IPS-18a (cell line): ENCODE results near the gene ZNF263.

Source experiments
- H3K27ac ChIP-seq: one replicate; pipeline ENCODE4 v1.5.1; 2013; ENCODE audit warnings: low read length
- H3K27me3 ChIP-seq: one replicate; pipeline ENCODE4 v1.6.1; 2013; ENCODE audit warnings: mild to moderate bottlenecking, low read length; ENCODE audit not compliant: control insufficient read depth, insufficient read depth
- H3K36me3 ChIP-seq: one replicate; pipeline ENCODE4 v1.6.1; 2013; ENCODE audit warnings: low read depth, low read length; ENCODE audit not compliant: control insufficient read depth
- H3K4me1 ChIP-seq: one replicate; pipeline ENCODE4 v1.6.1; 2013; ENCODE audit warnings: low read depth, low read length; ENCODE audit not compliant: control insufficient read depth
- H3K4me3 ChIP-seq: one replicate; pipeline ENCODE4 v1.5.1; 2013; ENCODE audit warnings: low read length
- H3K9ac ChIP-seq: one replicate; pipeline ENCODE4 v1.6.1; 2013; ENCODE audit warnings: mild to moderate bottlenecking, low read length, moderate library complexity
- H3K9me3 ChIP-seq: one replicate; pipeline ENCODE4 v1.6.1; 2013; ENCODE audit warnings: low read depth, low read length; ENCODE audit not compliant: control insufficient read depth

The ZNF263 gene

DNA sequence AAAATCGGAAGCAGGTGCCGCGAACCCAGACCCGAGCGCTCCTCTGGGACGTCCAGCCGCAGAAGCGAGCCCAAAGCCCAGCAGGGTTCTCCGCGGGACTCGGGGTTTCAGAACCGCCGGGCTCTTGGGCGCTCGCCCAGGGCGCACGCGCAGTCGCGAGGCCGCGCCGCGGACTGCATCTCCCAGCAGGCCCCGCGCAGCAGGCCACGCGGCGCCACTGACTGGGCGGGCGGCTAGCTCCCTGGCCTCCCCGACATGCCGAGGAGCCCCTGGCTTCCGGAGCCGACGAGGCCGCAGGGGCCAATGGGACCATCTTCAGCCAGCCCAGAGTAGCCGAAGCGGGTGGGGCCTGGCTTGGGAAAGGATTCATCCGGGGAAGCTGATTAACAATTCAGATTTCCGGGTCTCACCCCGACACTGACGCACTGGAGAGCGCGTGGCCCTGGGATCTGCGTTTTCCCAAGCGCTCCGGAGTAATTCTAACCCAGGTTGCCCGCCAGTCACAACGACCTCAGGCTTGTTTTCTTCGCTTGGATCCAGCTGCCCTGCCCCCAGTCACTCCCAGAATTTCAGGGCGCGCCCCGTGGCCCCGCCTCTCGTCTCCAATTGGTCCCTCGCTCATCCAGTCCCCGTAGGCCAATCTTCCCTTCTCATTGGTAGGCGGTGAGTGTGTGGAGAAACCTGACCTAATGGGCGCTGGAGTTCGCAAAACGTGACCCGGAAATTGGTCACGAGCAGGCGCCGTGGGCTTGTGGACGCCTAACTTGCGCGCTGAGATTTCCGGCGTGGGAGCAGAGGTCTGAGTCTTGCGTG lies at the start of gene ZNF263:
TSS of gene ZNF263 (plus strand) at position 762 of the 813 bp plus-strand sequence. CDS start 328 bp downstream, outside the sequence.
- Histone ChIP-seq H3K36me3 (peaks cover 17% of the 10 kb centered on the region), H3K9me3 (peaks cover 5% of the 10 kb centered on the region), H3K4me1 (peaks cover 3% of the 10 kb centered on the region)

DNA sequence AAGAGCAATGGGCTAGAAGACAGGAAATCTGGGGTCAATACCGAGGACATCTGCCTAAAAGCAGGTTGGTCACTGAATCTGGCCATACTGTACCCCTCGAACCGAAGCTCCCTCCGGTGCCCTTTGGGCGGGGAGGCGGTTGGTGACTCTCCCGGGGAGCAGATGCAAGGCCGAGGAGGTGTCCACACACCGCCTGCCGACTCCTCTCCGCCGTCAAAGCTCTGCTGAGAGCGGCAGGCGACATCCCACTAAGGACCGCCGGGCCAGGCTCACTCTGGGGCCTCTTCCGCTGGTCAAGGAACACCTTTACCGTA lies 48.8 kb upstream of the ZNF263 start:
- Histone ChIP-seq H3K27me3 (no peaks in the 10 kb centered on the region), H3K4me3 (peak overlapping the region; percentile 91), H3K4me1 (no peaks in the 10 kb centered on the region), H3K36me3 (peaks cover 23% of the 10 kb centered on the region), H3K9ac (peak overlapping the region; percentile 76), H3K9me3 (peaks cover 8% of the 10 kb centered on the region), H3K27ac (peak overlapping the region; percentile 61)

More for the DNA sequence above, at the start of gene ZNF263:
- peak within 1 kb of the TSS; percentile 97 for H3K27ac ChIP-seq
- peak within 1 kb of the TSS; percentile 90 for H3K4me3 ChIP-seq
- H3K27me3 ChIP-seq: no peaks in the 10 kb centered on the region
- peak within 1 kb of the TSS; percentile 85 for H3K9ac ChIP-seq

DNA sequence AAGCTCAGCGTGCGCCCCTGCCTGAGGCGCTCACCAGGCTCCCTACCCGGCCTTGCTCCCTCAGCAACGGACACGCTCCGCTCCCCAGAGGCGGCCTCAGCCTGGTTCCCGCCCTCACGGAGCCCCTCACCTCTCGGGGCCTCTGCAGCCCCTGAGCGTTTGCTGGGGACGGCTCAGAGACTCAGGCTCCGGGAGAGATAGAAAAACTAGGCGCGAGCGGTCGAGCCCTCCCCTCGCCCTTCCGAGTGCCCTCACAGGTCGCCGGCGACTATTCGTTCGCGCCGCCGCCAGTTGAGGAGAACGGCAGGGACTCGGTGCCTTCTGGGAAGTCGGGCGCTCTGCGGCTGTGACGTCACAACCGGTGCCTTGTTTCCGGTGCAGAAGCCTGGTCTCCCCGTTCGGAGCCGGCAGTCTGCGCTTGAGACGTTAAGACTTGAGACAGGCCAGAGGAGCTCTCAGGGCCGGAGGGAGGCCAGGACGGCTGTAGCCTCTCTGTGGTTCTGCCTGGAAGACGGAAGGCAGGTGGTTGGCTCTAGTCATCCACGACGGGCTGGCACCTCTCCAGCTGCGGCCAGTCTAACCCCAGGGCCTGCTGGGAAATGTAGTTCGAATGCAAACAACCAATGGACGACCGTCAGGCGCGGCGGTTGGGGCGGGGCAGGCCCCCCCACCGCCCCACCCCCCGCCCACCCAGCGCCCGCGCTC lies 48.3 kb upstream of the ZNF263 start, which contains the start of gene ZNF200:
TSS of gene ZNF200 (minus strand) at position 302 of the 705 bp plus-strand sequence. CDS start 1,403 bp downstream, outside the sequence.
- Histone ChIP-seq H3K27ac (peak within 1 kb of the TSS; percentile 61), H3K27me3 (no peaks in the 10 kb centered on the region), H3K36me3 (peaks cover 22% of the 10 kb centered on the region), H3K9ac (peak within 1 kb of the TSS; percentile 76), H3K4me3 (peak within 1 kb of the TSS; percentile 91), H3K4me1 (no peaks in the 10 kb centered on the region), H3K9me3 (peaks cover 8% of the 10 kb centered on the region)

DNA sequence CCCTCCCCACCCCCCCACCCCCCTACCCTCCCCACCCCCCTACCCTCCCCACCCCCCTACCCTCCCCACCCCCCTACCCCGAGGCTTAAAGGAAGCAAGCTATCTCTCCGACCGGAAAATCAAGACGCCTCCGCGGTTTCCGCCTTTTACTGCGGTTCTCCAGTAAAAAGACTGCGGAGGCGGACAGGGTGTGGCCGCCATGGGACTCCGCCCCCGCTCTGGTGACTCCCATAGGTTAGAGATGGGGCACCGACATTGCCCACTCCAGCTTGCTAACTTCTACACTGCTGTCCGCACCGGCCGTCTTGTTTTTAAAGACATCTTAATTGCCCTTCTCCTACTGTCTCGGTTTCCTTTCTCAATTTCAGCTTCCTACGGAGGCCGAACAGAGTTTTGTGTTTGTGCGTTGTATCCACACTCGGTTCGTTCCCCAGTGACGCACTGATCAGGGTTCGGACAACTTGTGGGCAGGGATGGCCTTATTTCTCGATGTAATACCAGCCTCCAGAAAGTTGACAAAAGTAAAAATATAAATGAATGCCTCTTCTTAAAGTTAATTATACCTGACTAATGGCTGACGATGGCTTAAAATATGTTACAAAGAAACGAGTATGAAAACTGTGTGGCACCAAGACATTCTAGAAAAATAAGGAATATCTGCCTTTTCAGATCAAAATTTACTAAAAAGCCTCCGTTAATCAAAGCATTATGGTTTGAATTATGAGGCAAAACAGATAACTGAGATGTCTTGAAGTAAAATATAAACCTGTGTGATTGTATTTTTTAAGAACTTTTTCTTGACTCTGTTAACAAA lies 47.2 kb upstream of the ZNF263 start:
- peaks cover 12% of the 10 kb centered on the region for H3K9me3 ChIP-seq
- no peak overlapping the region for H3K4me3 ChIP-seq
- no peak overlapping the region for H3K9ac ChIP-seq
- H3K36me3 ChIP-seq: peaks cover 16% of the 10 kb centered on the region
- no peak overlapping the region for H3K27ac ChIP-seq
- no peaks in the 10 kb centered on the region for H3K4me1 ChIP-seq
- no peaks in the 10 kb centered on the region for H3K27me3 ChIP-seq

DNA sequence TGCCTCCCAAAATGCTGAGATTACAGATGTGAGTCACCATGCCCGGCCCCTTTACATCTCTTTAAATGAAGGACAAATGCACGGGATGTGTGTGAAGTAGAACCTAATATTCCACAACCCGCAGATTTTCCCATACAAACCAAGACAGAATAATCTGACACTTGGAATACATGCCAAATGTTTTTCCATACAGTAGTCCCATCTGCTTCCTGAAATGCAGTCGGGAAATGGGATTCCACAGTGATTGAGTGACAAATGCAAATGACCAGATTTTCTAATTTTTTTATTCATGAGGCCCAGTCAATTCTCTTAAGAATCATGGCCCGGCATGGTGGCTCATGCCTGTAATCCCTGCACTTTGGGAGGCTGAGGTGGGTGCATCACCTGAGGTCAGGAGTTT lies 41.5 kb upstream of the ZNF263 start:
- no peak overlapping the region for H3K27ac ChIP-seq
- H3K9ac ChIP-seq: no peak overlapping the region
- no peaks in the 10 kb centered on the region for H3K36me3 ChIP-seq
- no peak overlapping the region for H3K4me3 ChIP-seq
- H3K4me1 ChIP-seq: no peaks in the 10 kb centered on the region
- no peaks in the 10 kb centered on the region for H3K27me3 ChIP-seq
- H3K9me3 ChIP-seq: peaks cover 7% of the 10 kb centered on the region

DNA sequence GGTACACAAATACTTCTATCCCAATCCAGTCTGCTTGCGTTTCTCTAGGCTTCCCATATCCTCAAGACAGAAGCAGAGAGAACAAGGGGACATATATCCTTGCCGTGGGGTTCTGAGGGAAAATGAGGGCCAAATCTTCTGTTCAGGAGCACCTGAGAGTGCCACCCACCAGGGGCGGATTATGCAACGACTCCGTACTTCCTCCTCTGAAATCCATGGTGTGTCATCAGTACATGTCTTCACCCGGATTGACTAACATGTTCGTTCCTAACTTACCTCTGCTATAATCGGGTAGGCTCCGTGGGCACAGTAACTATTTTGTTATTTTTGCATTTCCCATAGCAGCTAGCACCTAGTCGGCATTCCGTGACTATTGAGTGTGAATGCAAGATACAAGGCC lies 40.6 kb upstream of the ZNF263 start:
- Histone ChIP-seq H3K9me3 (peaks cover 7% of the 10 kb centered on the region), H3K4me1 (no peaks in the 10 kb centered on the region), H3K4me3 (no peak overlapping the region), H3K9ac (no peak overlapping the region), H3K27ac (no peak overlapping the region), H3K36me3 (no peaks in the 10 kb centered on the region), H3K27me3 (no peaks in the 10 kb centered on the region)

DNA sequence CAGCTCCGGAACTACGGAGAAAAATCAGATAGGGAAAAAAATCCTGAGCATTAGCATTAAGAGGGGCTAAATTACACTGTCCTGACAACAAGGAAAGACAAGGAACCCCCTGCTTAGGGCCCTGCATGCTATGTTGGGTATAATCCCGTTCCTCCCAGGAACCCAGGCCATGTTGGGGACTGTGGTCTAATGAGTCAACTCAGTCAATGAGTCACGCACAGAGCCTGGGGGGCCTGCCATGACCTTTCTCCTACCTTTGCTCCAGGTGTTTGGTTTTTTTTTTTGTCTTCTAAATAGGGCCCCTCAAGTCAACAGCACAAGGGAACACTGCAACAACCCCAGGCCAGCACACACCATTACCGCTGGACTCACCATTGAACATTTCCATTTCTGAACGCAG lies 39.4 kb upstream of the ZNF263 start:
- H3K4me3 ChIP-seq: no peak overlapping the region
- H3K4me1 ChIP-seq: no peaks in the 10 kb centered on the region
- no peaks in the 10 kb centered on the region for H3K27me3 ChIP-seq
- no peak overlapping the region for H3K27ac ChIP-seq
- no peaks in the 10 kb centered on the region for H3K36me3 ChIP-seq
- H3K9ac ChIP-seq: no peak overlapping the region
- H3K9me3 ChIP-seq: peaks cover 7% of the 10 kb centered on the region

DNA sequence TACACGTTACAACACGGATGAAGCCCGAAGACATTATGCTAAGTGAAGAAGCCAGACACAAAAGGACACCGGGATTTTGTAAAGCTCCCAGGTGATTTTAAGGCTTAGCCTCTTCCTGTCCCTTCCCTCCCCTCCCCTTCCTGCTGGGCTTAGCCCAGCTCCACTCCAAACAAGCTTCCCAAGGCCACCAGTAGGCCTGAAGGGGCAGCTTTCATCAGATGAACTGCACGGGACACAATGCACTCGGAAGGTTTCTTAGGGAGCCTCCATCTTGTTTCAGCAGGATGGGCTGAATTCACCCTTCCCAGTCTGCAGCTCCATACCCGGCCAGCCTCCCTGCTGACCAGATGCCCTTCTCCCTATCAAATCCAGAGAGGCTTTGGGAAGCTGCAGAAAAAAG lies 37.3 kb upstream of the ZNF263 start:
- H3K27ac ChIP-seq: no peak overlapping the region
- H3K27me3 ChIP-seq: no peaks in the 10 kb centered on the region
- H3K9me3 ChIP-seq: peaks cover 6% of the 10 kb centered on the region
- H3K4me1 ChIP-seq: no peaks in the 10 kb centered on the region
- no peak overlapping the region for H3K9ac ChIP-seq
- H3K36me3 ChIP-seq: no peaks in the 10 kb centered on the region
- H3K4me3 ChIP-seq: no peak overlapping the region

DNA sequence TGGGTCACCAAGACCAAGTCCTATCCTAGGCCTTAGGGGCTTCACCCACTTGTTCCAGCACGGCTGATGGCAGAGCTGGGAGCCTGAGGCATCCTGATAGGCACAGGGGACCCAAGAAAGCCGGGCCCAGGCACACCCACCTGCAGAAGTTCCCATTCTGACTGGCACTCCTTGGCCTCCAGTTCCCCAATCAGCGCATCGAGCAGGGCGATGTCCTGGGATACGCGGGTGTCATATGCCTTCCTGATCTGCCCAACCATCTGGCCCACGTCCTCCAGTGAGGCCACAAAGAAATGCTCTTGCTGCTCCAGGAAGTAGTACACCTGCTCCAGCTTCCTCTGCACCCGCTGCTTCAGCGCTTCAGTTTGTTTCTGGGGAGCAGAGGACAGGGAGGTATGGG lies 36.4 kb upstream of the ZNF263 start:
- Histone ChIP-seq H3K9me3 (peaks cover 6% of the 10 kb centered on the region), H3K36me3 (no peaks in the 10 kb centered on the region), H3K9ac (no peak overlapping the region), H3K4me1 (no peaks in the 10 kb centered on the region), H3K27me3 (no peaks in the 10 kb centered on the region), H3K4me3 (no peak overlapping the region), H3K27ac (no peak overlapping the region)

DNA sequence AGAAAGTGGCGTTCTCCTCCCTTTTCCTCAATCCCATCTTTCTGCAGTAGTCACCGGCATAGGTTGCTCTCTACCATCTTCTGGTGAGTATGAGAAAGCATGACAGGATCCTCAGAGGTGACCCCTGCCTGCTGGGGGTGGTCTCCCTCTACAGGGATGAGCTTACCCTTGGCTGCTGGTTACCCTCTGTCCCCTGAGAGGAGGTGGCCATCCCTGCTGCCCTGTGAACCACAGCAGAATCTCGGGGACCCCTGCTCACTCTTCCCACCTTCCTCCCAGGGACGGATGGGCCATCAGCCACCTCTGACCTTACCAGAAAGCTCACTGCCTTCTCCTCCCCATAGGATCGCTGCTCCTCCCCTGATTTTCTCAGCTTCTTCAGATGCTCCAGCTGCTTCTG lies 34.7 kb upstream of the ZNF263 start:
- H3K4me1 ChIP-seq: no peaks in the 10 kb centered on the region
- H3K27ac ChIP-seq: no peak overlapping the region
- H3K4me3 ChIP-seq: no peak overlapping the region
- no peak overlapping the region for H3K9ac ChIP-seq
- H3K27me3 ChIP-seq: no peaks in the 10 kb centered on the region
- H3K36me3 ChIP-seq: no peaks in the 10 kb centered on the region
- H3K9me3 ChIP-seq: peaks cover 8% of the 10 kb centered on the region

DNA sequence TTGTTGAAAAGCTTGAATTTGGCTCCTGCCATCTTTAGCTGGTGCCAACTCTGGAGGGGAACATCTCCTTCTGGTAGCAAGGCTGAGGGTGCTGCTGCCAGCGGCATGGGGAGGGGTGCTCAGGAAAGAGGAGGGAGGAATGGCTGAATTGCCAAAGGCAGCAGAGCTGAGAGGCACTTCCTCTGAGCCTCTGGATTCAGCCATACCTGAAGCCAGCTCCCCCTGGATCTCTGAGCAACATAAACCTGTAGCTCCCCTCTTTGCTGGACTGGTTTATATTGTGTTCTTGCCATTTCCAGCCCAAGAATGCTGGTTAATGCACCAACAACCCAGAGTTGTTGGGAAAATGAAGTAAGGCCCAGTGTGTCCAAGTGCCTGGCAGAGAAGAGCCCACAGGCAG lies 34.3 kb upstream of the ZNF263 start:
- Histone ChIP-seq H3K4me1 (no peaks in the 10 kb centered on the region), H3K27me3 (no peaks in the 10 kb centered on the region), H3K9me3 (peaks cover 8% of the 10 kb centered on the region), H3K9ac (no peak overlapping the region), H3K4me3 (no peak overlapping the region), H3K36me3 (no peaks in the 10 kb centered on the region), H3K27ac (no peak overlapping the region)
